Heart left ventricle (tissue), 16 donors: ENCODE measurements around the gene KIAA0753. TPM values are rescaled to one million over a fixed set of nuclear protein-coding genes. Genes with fewer than 3 reads are reported as not detected.

ENCODE experiments used
- ATAC-seq, 4 donors: fragments of 200-7000 bp; cut with Tn5 transposase; one replicate each; pipeline ENCODE4 v1.9.1; 2020 to 2022; ENCODE audit warnings: moderate library complexity in 4 of 4, mild to moderate bottlenecking in 3 of 4, moderate number of reproducible peaks in 1 of 4
- DNase-seq, 5 donors: peaks; one replicate each; pipeline ENCODE4 v3.0.0-alpha.2; 2020
- H3K27ac ChIP-seq, 12 donors: fragments of 200-600 bp; sonication (generic) in 4 of 12; one replicate each; pipeline versions ENCODE4 v1.5.0 to v1.8.0; 2016 to 2022; ENCODE audit warnings: mild to moderate bottlenecking in 2 of 12
- H3K27me3 ChIP-seq, 9 donors: fragments of 200-600 bp; sonication (generic) in 2 of 9; one replicate each; pipeline versions ENCODE4 v1.5.1 to v1.8.0; 2016 to 2022; ENCODE audit warnings: mild to moderate bottlenecking in 3 of 9
- H3K36me3 ChIP-seq, 9 donors: fragments of 200-600 bp; sonication (generic) in 2 of 9; one replicate each; pipeline versions ENCODE4 v1.5.0 to v1.8.0; 2018 to 2022; ENCODE audit warnings: mild to moderate bottlenecking in 2 of 9
- H3K4me1 ChIP-seq, 12 donors: fragments of 200-600 bp; sonication (generic) in 4 of 12; one replicate each; pipeline versions ENCODE4 v1.5.0 to v1.8.0; 2016 to 2022; ENCODE audit warnings: mild to moderate bottlenecking in 3 of 12
- H3K4me3 ChIP-seq, 12 donors: fragments of 200-600 bp; sonication (generic) in 4 of 12; one replicate each; pipeline versions ENCODE4 v1.5.0 to v1.8.0; 2017 to 2022; ENCODE audit warnings: mild to moderate bottlenecking in 9 of 12, moderate library complexity in 4 of 12
- H3K9me3 ChIP-seq, 12 donors: fragments of 200-600 bp; sonication (generic) in 4 of 12; one replicate each; pipeline versions ENCODE4 v1.5.0 to v1.8.0; 2016 to 2022; ENCODE audit warnings: mild to moderate bottlenecking in 1 of 12
- CTCF ChIP-seq, 12 donors: fragments of 200-600 bp; sonication (generic) in 4 of 12; IDR thresholded peaks; one replicate each; pipeline versions ENCODE4 v1.5.0 to v1.8.0; 2018 to 2022; ENCODE audit warnings: antibody characterized with exemption in 12 of 12, mild to moderate bottlenecking in 5 of 12
- POLR2A ChIP-seq, 2 donors: fragments of 450-650 bp; IDR thresholded peaks; one replicate each; pipeline ENCODE4 v1.6.1; 2017; ENCODE audit warnings: antibody characterized with exemption in 2 of 2, mild to moderate bottlenecking in 2 of 2, moderate library complexity in 2 of 2
- whole genome bisulfite sequencing, 4 donors: extraction: QIAGEN DNeasy Blood & Tissue Kit in 2 of 4; methylation state at CpG; one replicate each; pipeline versions ENCODE4 v1.1.5 to v1.1.7; 2013 to 2018; 5-methylcytosine and 5-hydroxymethylcytosine counted together
- intact Hi-C, 10 donors: fragments of 100-400 bp; cut with DNase I; formaldehyde crosslinking; loops; one replicate each; pipeline versions ENCODE4 v1.11.1 to v1.14.2; 2022
- polyA plus RNA-seq, 2 donors: library from polyadenylated mRNA; stranded (reverse); fragments of 200-250 nt; gene quantifications; one replicate each; pipeline ENCODE4 v1.2.3, GENCODE V29; 2013
- total RNA-seq, 9 donors: library from RNA; depleted of rRNA in 2 of 9; stranded (reverse); fragments of >200 nt in 2 of 9; fragmentation: NEBNext Ultra II Directional in 3 of 9; extraction: Animal tissue kit (Norgen Biotek cat#: 25700) in 3 of 9; gene quantifications; one replicate each; pipeline versions ENCODE4 v1.1.0 to v1.2.4, GENCODE V29; 2016 to 2023
- donor health status: ischemic (EF 13 %, LVEDD 7.1; RV severe dilation, severe dysfunction).
- donor health status: healthy with polysubstance abuse.
- donor health status: DM: no; HTN: yes; CAD: no.
- donor health status: DM: no; HTN: no; CAD: no.
- donor health status: ischemic (EF 25% LVEDD 6.9; RV normal size, moderate dysfunction).
- donor health status: ischemic (EF 25% LVEDD 5.7; RV mildly dilated, moderate dysfunction).
- donor health status: healthy.
- donor health status: DM: yes; HTN: yes; CAD: no.
- donor health status: ischemic (EF 35%, LVEDD 5.7; RV mildly dilated, moderate dysfunction).
- donor health status: nonischemic (EF 11% LVEDD 7.7; RV severe dilation, severe dysfunction).
- donor health status: DM: yes; HTN: yes; CAD: no.
- donor health status: PGD.
- donor health status: ischemic (EF 29% LVEDD 5.4; RV normal size, mild dysfunction).
- donor health status: nonischemic (EF 23%, LVEDD 6.1; RV moderate dilation, normal function).

Gene KIAA0753
- total and polyA plus RNA-seq, 11 donors = 2.7 to 10.2 (median 5.0) TPM

GRCh38 chr17:6592173-6592572 is 48.3 kb downstream of the KIAA0753 start:
- ATAC-seq = no peak
- TF ChIP-seq POLR2A (IDR thresholded peaks at IDR 0.05) (no peak), CTCF (IDR thresholded peaks at IDR 0.05) (no peak)
- intact Hi-C loops = no loop called here
- H3K36me3 ChIP-seq = peaks cover 0 to 100% (median 84%) of the 10 kb centered on the region in 9 donors
- WGBS, 4 donors = 87 to 95% (median 92%) methylated on average over 6 of the region's 6 CpGs
- H3K27ac ChIP-seq = no peak overlapping the region
- no peaks in the 10 kb centered on the region for H3K27me3 ChIP-seq
- no peak for DNase-seq
- H3K9me3 ChIP-seq = no peaks in the 10 kb centered on the region
- H3K4me1 ChIP-seq = no peaks in the 10 kb centered on the region
- no peak overlapping the region for H3K4me3 ChIP-seq

GRCh38 chr17:6591599-6592158 is 48.8 kb downstream of the KIAA0753 start:
- TF ChIP-seq POLR2A (IDR thresholded peaks at IDR 0.05) (no peak), CTCF (IDR thresholded peaks at IDR 0.05) (no peak)
- Histone ChIP-seq H3K36me3 (peaks cover 0 to 100% (median 85%) of the 10 kb centered on the region in 9 donors), H3K27me3 (no peaks in the 10 kb centered on the region), H3K9me3 (no peaks in the 10 kb centered on the region), H3K27ac (no peak overlapping the region), H3K4me3 (no peak overlapping the region), H3K4me1 (no peaks in the 10 kb centered on the region)
- ATAC-seq (no peak), DNase-seq (no peak)
- intact Hi-C loops = no loop called here
- 88 to 91% (median 89%) methylated on average over 7 of the region's 7 CpGs for WGBS, 4 donors

GRCh38 chr17:6589266-6589946 is 51.1 kb downstream of the KIAA0753 start:
- H3K36me3 ChIP-seq = peaks cover 0 to 99% (median 85%) of the 10 kb centered on the region in 9 donors
- no peaks in the 10 kb centered on the region for H3K4me1 ChIP-seq
- intact Hi-C loops = no loop called here
- ATAC-seq (no peak), DNase-seq (no peak)
- no peak overlapping the region for H3K4me3 ChIP-seq
- WGBS, 4 donors = 70 to 77% (median 77%) methylated on average over 15 of the region's 15 CpGs
- H3K27ac ChIP-seq = no peak overlapping the region
- no peak for TF ChIP-seq CTCF (IDR thresholded peaks at IDR 0.05)
- no peak for TF ChIP-seq POLR2A (IDR thresholded peaks at IDR 0.05)
- no peaks in the 10 kb centered on the region for H3K27me3 ChIP-seq
- H3K9me3 ChIP-seq = peaks cover 0 to 13% (median 2%) of the 10 kb centered on the region in 12 donors

- intact Hi-C loops = no loop called here
These were observed 52.3 kb downstream of the KIAA0753 start for GRCh38 chr17:6588165-6588564.

More at GRCh38 chr17:6588165-6588564, 52.3 kb downstream of the KIAA0753 start:
- no peaks in the 10 kb centered on the region for H3K4me1 ChIP-seq
- H3K27me3 ChIP-seq = no peaks in the 10 kb centered on the region
- no peak for DNase-seq
- WGBS, 4 donors = 94 to 95% (median 94%) methylated on average over 5 of the region's 5 CpGs
- H3K4me3 ChIP-seq = no peak overlapping the region
- no peak for ATAC-seq
- H3K27ac ChIP-seq = no peak overlapping the region
- H3K36me3 ChIP-seq = peaks cover 0 to 99% (median 82%) of the 10 kb centered on the region in 9 donors
- peaks cover 0 to 13% (median 2%) of the 10 kb centered on the region in 12 donors for H3K9me3 ChIP-seq
- TF ChIP-seq POLR2A (IDR thresholded peaks at IDR 0.05) (no peak), CTCF (IDR thresholded peaks at IDR 0.05) (no peak)
